Measurements from ENCODE around the gene WDR37. TPM values are rescaled to one million over a fixed set of nuclear protein-coding genes. Genes with fewer than 3 reads are reported as not detected.

The WDR37 gene
- total and polyA plus RNA-seq, 9 of the 15 experiments (the other 6 are each of a cell fraction or from before 2014, with no cell fraction given): 2.3 to 11.6 (median 6.7) TPM

DNA sequence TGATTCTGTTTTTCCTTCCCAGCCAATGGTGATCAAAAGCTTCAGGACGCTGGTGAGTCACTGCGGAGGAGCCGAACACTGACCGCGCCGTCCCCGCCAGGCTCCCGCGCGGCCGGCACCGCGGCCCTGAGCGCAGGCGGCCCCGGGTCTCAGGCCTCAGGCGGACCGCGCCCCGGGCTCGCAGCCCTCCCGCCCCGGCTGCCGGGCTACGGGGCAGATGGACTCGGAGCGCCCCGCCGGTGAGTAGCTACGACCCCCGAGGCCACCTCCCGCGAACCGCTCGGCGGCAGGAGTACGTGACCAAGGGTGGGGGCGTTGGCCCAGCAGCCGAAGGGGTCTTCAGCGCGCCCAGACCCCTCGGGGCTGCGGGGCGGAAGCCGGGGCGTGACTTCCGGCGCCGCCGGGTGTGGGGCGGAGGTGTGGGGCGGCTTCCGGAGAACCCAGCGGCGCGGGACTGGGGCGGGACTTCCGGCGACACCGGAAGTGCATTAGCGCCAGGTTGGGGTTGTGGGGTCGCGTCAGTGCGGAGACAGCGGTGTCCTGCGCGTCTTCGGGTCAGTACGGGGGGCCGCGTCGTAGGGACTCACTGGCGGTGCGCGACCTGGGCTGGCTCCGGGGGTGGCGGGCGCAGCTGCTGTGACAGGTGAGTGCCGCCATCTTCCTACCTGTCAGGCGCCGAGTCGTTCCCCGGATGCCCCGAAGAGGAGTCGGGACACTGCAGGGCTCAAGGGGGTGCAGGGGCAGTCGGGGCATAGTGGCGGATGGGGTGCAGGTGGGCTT lies at the start of gene WDR37 (continued):
- TF ChIP-seq, protein P1, sequence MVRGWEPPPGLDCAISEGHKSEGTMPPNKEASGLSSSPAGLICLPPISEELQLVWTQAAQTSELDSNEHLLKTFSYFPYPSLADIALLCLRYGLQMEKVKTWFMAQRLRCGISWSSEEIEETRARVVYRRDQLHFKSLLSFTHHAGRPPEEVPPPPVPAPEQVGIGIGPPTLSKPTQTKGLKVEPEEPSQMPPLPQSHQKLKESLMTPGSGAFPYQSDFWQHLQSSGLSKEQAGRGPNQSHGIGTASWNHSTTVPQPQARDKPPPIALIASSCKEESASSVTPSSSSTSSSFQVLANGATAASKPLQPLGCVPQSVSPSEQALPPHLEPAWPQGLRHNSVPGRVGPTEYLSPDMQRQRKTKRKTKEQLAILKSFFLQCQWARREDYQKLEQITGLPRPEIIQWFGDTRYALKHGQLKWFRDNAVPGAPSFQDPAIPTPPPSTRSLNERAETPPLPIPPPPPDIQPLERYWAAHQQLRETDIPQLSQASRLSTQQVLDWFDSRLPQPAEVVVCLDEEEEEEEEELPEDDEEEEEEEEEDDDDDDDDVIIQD (CRISPR knock-in tag; IDR thresholded peaks at IDR 0.05): no peak
- TF ChIP-seq, protein P2, sequence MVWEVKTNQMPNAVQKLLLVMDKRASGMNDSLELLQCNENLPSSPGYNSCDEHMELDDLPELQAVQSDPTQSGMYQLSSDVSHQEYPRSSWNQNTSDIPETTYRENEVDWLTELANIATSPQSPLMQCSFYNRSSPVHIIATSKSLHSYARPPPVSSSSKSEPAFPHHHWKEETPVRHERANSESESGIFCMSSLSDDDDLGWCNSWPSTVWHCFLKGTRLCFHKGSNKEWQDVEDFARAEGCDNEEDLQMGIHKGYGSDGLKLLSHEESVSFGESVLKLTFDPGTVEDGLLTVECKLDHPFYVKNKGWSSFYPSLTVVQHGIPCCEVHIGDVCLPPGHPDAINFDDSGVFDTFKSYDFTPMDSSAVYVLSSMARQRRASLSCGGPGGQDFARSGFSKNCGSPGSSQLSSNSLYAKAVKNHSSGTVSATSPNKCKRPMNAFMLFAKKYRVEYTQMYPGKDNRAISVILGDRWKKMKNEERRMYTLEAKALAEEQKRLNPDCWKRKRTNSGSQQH (CRISPR knock-in tag; IDR thresholded peaks at IDR 0.05): no peak
- TF ChIP-seq GABPA (tag; conservative IDR thresholded peaks at IDR 0.05; ENCODE audit: low read depth): peak; percentile 100
- no peak for TF ChIP-seq STAT5B (CRISPR knock-in tag; IDR thresholded peaks at IDR 0.05)
- TF ChIP-seq KDM5B (IDR thresholded peaks at IDR 0.05; ENCODE audit: insufficient replicate concordance, low read depth, low read length): peak; percentile 62
- TF ChIP-seq ZNF436 (CRISPR knock-in tag; IDR thresholded peaks at IDR 0.05): no peak
- TF ChIP-seq ETV5 (CRISPR knock-in tag; IDR thresholded peaks at IDR 0.05; ENCODE audit: low read depth): peak; percentile 64; the same call in 1 of the 2 replicates
- TF ChIP-seq ZNF668 (CRISPR knock-in tag; IDR thresholded peaks at IDR 0.05): no peak
- TF ChIP-seq ATF1 (CRISPR knock-in tag; IDR thresholded peaks at IDR 0.05): no peak; the same call in 1 of the 2 replicates
- TF ChIP-seq ATF1 (tag; IDR thresholded peaks at IDR 0.05): peak; percentile 72
- no peak for TF ChIP-seq CREB1 (IDR thresholded peaks at IDR 0.05)
- TF ChIP-seq CREB1 (CRISPR knock-in tag; IDR thresholded peaks at IDR 0.05): peak; percentile 41; the same call in 1 of the 2 replicates
- TF ChIP-seq, protein P3, sequence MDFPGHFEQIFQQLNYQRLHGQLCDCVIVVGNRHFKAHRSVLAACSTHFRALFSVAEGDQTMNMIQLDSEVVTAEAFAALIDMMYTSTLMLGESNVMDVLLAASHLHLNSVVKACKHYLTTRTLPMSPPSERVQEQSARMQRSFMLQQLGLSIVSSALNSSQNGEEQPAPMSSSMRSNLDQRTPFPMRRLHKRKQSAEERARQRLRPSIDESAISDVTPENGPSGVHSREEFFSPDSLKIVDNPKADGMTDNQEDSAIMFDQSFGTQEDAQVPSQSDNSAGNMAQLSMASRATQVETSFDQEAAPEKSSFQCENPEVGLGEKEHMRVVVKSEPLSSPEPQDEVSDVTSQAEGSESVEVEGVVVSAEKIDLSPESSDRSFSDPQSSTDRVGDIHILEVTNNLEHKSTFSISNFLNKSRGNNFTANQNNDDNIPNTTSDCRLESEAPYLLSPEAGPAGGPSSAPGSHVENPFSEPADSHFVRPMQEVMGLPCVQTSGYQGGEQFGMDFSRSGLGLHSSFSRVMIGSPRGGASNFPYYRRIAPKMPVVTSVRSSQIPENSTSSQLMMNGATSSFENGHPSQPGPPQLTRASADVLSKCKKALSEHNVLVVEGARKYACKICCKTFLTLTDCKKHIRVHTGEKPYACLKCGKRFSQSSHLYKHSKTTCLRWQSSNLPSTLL (IDR thresholded peaks at IDR 0.05): no peak
- TF ChIP-seq POLR2AphosphoS2 (IDR thresholded peaks at IDR 0.05; ENCODE audit: low read length): no peak
- no peak for TF ChIP-seq SNRNP70 (optimal IDR thresholded peaks at IDR 0.05; ENCODE audit: low read depth, low read length)
- TF ChIP-seq NR1H2 (CRISPR knock-in tag; IDR thresholded peaks at IDR 0.05): no peak
- no peak for TF ChIP-seq ZNF766 (CRISPR knock-in tag; conservative IDR thresholded peaks at IDR 0.05)
- peak; percentile 56; the same call in 1 of the 2 replicates for TF ChIP-seq SP1 (CRISPR knock-in tag; IDR thresholded peaks at IDR 0.05)
- TF ChIP-seq, protein P4, sequence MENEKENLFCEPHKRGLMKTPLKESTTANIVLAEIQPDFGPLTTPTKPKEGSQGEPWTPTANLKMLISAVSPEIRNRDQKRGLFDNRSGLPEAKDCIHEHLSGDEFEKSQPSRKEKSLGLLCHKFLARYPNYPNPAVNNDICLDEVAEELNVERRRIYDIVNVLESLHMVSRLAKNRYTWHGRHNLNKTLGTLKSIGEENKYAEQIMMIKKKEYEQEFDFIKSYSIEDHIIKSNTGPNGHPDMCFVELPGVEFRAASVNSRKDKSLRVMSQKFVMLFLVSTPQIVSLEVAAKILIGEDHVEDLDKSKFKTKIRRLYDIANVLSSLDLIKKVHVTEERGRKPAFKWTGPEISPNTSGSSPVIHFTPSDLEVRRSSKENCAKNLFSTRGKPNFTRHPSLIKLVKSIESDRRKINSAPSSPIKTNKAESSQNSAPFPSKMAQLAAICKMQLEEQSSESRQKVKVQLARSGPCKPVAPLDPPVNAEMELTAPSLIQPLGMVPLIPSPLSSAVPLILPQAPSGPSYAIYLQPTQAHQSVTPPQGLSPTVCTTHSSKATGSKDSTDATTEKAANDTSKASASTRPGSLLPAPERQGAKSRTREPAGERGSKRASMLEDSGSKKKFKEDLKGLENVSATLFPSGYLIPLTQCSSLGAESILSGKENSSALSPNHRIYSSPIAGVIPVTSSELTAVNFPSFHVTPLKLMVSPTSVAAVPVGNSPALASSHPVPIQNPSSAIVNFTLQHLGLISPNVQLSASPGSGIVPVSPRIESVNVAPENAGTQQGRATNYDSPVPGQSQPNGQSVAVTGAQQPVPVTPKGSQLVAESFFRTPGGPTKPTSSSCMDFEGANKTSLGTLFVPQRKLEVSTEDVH (IDR thresholded peaks at IDR 0.05; ENCODE audit: low read depth, partially characterized antibody): peak; percentile 93
- no peak for TF ChIP-seq ZNF253 (CRISPR knock-in tag; conservative IDR thresholded peaks at IDR 0.05)

Data from K562 (cell line).